Measurements from ENCODE around the gene DNASE2B. TPM values are rescaled to one million over a fixed set of nuclear protein-coding genes. Genes with fewer than 3 reads are reported as not detected.

The DNASE2B gene
- total RNA-seq, 1 experiment from 2014 or later = not detected

- Histone ChIP-seq H3K23me2 (ENCODE audit: insufficient read length, low read depth, low read length, poor library complexity, severe bottlenecking) (no peaks in the 10 kb centered on the region), H3K79me2 (ENCODE audit: insufficient read depth, low read length) (no peaks in the 10 kb centered on the region), H3K4ac (ENCODE audit: low read depth, low read length) (no peak overlapping the region), H3K56ac (ENCODE audit: insufficient read length, low read depth, low read length) (no peak overlapping the region), H2BK12ac (ENCODE audit: insufficient read length, low read depth, low read length) (no peak overlapping the region), H4K91ac (ENCODE audit: insufficient read length, low read depth, low read length) (no peak overlapping the region), H3K14ac (ENCODE audit: insufficient read depth, low read length) (no peak overlapping the region), H2AK5ac (ENCODE audit: insufficient read length, low read length) (no peak overlapping the region), H3K4me1 (ENCODE audit: insufficient read depth, low read length) (no peaks in the 10 kb centered on the region), H2AFZ (ENCODE audit: low read length) (no peak overlapping the region), H2BK5ac (ENCODE audit: insufficient read length, low read length) (no peak overlapping the region), H2BK120ac (ENCODE audit: low read depth, low read length, poor library complexity, severe bottlenecking) (no peak overlapping the region), H4K8ac (replicated peaks; ENCODE audit: insufficient read length, low read depth, low read length) (no peak overlapping the region), H3K9me3 (ENCODE audit: control insufficient read depth, low read depth, low read length) (no peaks in the 10 kb centered on the region), H3K18ac (ENCODE audit: insufficient read length, low read depth, low read length) (no peak overlapping the region), H3K27me3 (ENCODE audit: insufficient read depth, low read length) (no peaks in the 10 kb centered on the region), H2BK20ac (ENCODE audit: low read depth, low read length, poor library complexity, severe bottlenecking) (no peak overlapping the region), H4K20me1 (ENCODE audit: control insufficient read depth, insufficient read depth, insufficient read length) (no peaks in the 10 kb centered on the region), H4K5ac (ENCODE audit: insufficient read length, low read depth, low read length) (no peak overlapping the region), H3K23ac (ENCODE audit: insufficient read length, low read depth, low read length) (no peak overlapping the region), H3K9ac (ENCODE audit: extremely low read depth, insufficient read length, low read length) (no peak overlapping the region), H3K79me1 (ENCODE audit: insufficient read depth, low read depth, low read length, poor library complexity, severe bottlenecking) (no peaks in the 10 kb centered on the region), H3K4me2 (ENCODE audit: insufficient read depth, insufficient read length, low read length) (no peak overlapping the region), H3K27ac (ENCODE audit: insufficient read length, low read depth, low read length) (no peak overlapping the region), H3T11ph (ENCODE audit: low read length) (no peak overlapping the region), H2BK15ac (ENCODE audit: low read depth, low read length) (no peak overlapping the region)
- DNase-seq = no peak
- WGBS (ENCODE audit: extremely low coverage, insufficient read length, low lambda C conversion rate) = no CpG with 5 or more reads among the region's 6 CpGs
- Mint-ChIP-seq H3K27me3 (ENCODE audit: low read depth) (peaks cover 2% of the 10 kb centered on the region; the same call in 1 of the 2 replicates), H3K4me3 (no peak overlapping the region), H3K4me1 (peaks cover 3 to 4% of the 10 kb centered on the region in 2 experiments; a peak in 1 of 4 replicates), H3K27ac (no peak overlapping the region; a peak in 1 of 7 replicates), H3K36me3 (ENCODE audit: insufficient read depth in 1 of 3, low read depth in 3 of 3) (peaks cover 0 to 11% (median 0%) of the 10 kb centered on the region in 3 experiments; a peak in 2 of 7 replicates), H3K9me3 (peaks cover 4 to 9% of the 10 kb centered on the region in 2 experiments)
- TF ChIP-seq CTCF (conservative IDR thresholded peaks at IDR 0.05) = no peak
Measured at GRCh38 chr1:84434081-84434769, 35.9 kb downstream of the DNASE2B start.

Data from H9 (cell line).